GM21526 (cell line): Measurements from ENCODE around the gene GPR52.

Source experiments
- ATAC-seq: cut with Tn5 transposase; IDR thresholded peaks from one replicate; pipeline ENCODE4 v1.9.1; 2021; ENCODE audit warnings: moderate library complexity; ENCODE audit not compliant: unreplicated experiment, low FRiP score

The GPR52 gene

DNA sequence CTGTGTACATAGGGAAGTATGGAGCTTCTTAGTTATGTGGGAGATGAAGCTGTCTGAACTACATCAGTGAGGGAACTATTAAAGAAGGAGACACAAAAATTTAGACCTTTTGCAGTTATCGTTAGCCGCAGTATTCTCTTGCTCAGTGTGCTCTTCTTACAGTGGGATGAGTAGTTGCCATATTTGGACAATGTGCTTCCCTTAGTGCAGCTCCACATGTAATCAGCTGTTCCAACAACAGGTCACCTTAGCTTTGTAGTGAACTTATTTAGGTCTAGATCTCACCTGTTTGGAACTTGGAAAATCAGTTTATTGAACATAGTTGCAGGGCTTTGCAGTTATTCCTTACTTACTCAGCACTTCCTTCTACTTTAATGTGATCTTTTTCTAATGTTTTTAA, 18.1 kb downstream of the GPR52 start:
- ATAC-seq = no peak

DNA sequence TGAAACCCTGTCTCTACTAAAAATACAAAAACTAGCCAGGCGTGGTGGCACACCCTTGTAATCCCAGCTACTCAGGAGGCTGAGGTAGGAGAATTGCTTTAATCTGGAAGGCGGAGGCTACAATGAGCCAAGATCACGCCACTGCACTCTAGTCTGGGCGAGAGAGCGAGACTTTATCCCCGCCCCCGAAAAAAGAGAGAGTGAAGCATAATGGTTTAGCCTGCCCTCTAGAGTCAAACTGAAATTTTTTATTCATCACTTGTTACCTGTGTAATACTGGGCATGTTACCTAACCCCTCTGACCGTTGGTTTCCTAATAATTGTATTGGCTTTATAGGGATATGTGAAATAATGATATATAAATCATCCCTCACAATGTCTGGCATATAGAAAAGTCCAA, 18.8 kb downstream of the GPR52 start:
- no peak for ATAC-seq

GRCh38 chr1:174469052-174469451, 21.3 kb downstream of the GPR52 start:
- no peak for ATAC-seq

DNA sequence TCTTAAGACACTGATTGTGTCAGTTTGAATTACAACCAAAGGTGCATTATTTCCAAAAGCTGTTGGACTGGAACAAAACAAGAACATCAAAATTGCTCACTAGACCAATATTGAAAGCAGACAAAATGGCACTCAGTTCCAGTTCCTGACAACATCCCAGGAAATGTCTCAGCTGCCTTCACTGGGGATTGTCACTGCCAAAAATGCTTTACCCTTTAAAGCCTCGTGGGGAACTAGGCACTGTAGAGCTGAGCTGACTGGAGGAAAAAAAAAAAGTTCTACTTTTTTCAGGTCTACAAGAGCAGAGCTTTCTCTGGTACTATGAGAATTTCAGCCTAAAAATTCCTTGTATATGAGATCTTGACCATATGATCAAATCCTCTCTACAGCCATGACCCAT, 21.9 kb downstream of the GPR52 start:
- ATAC-seq = no peak

GRCh38 chr1:174479281-174479680, 31.5 kb downstream of the GPR52 start:
- no peak for ATAC-seq

- ATAC-seq = no peak
These were observed 32.6 kb downstream of the GPR52 start for GRCh38 chr1:174480324-174480723.

DNA sequence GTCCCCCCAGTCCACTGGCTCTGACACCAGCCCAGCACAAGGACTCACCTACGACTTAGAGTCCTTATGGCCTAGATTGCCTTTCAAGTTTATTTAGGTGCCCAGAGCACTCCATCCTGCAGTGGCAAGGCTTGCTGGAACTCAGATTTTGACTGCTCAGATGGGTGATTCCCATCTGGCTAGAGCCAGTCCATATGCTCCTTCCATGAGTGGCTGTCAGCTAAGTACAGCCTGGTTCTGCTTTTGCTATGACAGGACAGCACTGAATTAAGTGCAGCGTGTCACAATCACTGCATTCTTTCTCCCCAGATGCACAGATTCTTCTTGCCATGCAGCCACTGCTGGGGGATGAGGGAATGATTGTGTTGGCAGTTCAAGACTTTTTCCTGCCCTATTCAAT, 43.8 kb downstream of the GPR52 start:
- ATAC-seq = no peak

- no peak for ATAC-seq
These were observed 49.7 kb downstream of the GPR52 start for GRCh38 chr1:174497478-174497877.
